Stomach smooth muscle (tissue), 2 donors: ENCODE measurements around the gene CDCA3.
A peak's percentile ranks its signal among the peaks of the same experiment; 100 is the strongest.

Experiments
- H3K27ac ChIP-seq: one replicate; pipeline ENCODE4 v1.7.0; 2013; ENCODE audit warnings: mild to moderate bottlenecking, low read length, inconsistent platforms
- H3K27me3 ChIP-seq, 2 donors: one replicate each; pipeline ENCODE4 v1.7.0; 2013; ENCODE audit warnings: low read length in 2 of 2; ENCODE audit not compliant: insufficient read depth in 2 of 2, control insufficient read depth in 1 of 2
- H3K36me3 ChIP-seq, 2 donors: one replicate each; pipeline ENCODE4 v1.7.0; 2013; ENCODE audit warnings: low read length in 2 of 2; ENCODE audit not compliant: control insufficient read depth in 2 of 2, insufficient read depth in 2 of 2
- H3K4me1 ChIP-seq: one replicate; pipeline ENCODE4 v1.7.0; 2013; ENCODE audit warnings: low read length; ENCODE audit not compliant: control insufficient read depth, insufficient read depth
- H3K4me3 ChIP-seq, 2 donors: one replicate each; pipeline ENCODE4 v1.7.0; 2013; ENCODE audit warnings: low read length in 2 of 2
- H3K9ac ChIP-seq, 2 donors: one replicate each; pipeline ENCODE4 v1.7.0; 2013; ENCODE audit warnings: low read length in 2 of 2, mild to moderate bottlenecking in 1 of 2
- H3K9me3 ChIP-seq, 2 donors: one replicate each; pipeline ENCODE4 v1.7.0; 2013; ENCODE audit warnings: low read length in 2 of 2; ENCODE audit not compliant: control insufficient read depth in 2 of 2
- donor health status: healthy.
- donor health status: Pancreatic carcinoma.

CDCA3 gene

DNA sequence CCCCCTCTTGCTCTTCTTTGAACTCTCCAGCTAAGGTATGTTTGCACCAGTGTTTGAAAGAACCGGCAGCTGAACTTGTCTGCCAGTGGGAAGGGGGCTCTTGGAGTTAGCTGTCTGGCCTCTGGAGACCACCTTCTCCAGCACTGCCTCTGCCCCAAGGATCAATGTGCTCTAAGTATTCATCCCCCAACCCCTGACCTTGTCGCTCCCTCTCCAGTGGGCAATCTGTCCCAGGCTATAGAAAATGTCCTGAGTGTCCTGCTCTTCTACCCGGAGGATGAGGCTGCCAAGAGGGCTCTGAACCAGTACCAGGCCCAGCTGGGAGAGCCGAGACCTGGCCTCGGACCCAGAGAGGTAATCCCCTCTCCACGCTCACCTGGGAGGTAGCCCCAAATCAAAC, 20.1 kb downstream of the CDCA3 start:
- Histone ChIP-seq H3K4me1 (peaks cover 21% of the 10 kb centered on the region), H3K9me3 (no peaks in the 10 kb centered on the region), H3K36me3 (peaks cover 12 to 22% of the 10 kb centered on the region in 2 donors), H3K27ac (no peak overlapping the region), H3K4me3 (no peak overlapping the region), H3K9ac (no peak overlapping the region), H3K27me3 (no peaks in the 10 kb centered on the region)

DNA sequence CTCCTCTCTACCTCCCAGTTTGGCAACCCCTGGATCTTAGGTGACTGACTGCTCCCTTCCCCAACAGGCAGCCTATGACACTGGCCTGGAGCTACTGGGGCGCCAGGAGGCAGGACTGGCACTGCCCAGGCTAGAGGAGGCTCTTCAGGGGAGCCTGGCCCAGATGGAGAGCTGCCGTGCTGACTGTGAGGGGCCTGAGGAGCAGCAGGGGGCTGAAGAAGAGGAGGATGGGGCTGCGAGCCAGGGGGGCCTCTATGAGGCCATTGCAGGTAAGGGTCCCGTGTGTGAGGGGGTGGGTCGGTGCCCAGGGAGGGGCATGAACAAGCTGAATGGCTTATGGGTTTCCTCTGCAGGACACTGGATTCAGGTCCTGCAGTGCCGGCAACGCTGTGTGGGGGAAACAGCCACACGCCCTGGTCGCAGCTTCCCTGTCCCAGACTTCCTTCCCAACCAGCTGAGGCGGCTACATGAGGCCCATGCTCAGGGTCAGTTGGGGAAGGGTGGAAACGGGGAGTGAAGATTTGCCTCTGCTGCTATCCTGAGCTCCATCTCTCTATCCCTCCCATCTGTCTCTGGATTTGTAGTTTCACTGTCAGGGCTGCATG, 20.7 kb downstream of the CDCA3 start:
- Histone ChIP-seq H3K9ac (peak overlapping the region in 1 of 2 donors; percentile 21), H3K4me1 (peaks cover 27% of the 10 kb centered on the region), H3K27ac (no peak overlapping the region), H3K36me3 (peaks cover 12 to 22% of the 10 kb centered on the region in 2 donors), H3K9me3 (no peaks in the 10 kb centered on the region), H3K27me3 (no peaks in the 10 kb centered on the region), H3K4me3 (peak overlapping the region in 1 of 2 donors; percentile 89)

- Histone ChIP-seq H3K9ac (peak overlapping the region; percentile 75 to 79), H3K4me3 (peak overlapping the region; percentile 85 to 89), H3K9me3 (no peaks in the 10 kb centered on the region), H3K36me3 (peaks cover 12 to 22% of the 10 kb centered on the region in 2 donors), H3K27me3 (no peaks in the 10 kb centered on the region), H3K27ac (peak overlapping the region; percentile 67), H3K4me1 (peaks cover 34% of the 10 kb centered on the region)
Measured at GRCh38 chr12:6829536-6830220, 21.4 kb downstream of the CDCA3 start.

DNA sequence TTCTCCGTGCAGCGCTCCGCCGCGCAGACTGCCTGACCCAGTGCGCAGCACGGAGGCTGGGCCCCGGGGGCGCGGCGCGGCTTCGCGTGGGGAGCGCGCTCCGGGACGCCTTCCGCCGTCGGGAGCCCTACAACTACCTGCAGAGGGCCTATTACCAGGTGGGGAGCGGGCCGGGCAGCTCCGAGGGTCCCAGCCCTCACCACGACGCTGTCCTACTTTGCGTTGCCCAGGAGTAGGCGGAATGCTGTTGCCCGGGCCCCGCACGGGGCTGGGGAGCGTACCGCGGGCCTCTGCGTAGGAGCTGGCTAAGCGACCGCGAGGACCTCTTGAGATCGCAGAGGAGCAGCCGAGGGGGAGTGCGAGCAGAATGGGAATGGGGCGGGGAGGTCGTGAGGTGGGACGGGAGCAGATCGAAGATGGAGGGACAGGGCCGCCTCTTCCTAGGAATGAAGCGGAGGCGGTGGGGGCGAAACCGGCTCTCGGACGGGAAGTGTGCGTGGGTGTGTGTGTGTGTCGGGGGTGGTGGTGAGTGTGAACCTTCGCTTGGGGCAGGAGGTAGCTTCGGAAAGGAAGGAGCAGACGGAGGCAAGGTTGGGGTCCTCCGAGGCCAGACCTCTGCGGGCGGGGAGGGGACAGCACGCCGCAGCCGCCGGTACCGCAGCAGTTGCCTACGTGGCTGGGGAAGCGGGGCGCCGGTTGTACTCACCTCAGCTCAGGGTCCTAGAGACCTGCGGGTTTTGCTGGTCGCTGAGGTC, 22.1 kb downstream of the CDCA3 start:
- H3K27ac ChIP-seq, result peak overlapping the region; percentile 67
- peaks cover 35% of the 10 kb centered on the region for H3K4me1 ChIP-seq
- peak overlapping the region; percentile 85 to 89 for H3K4me3 ChIP-seq
- no peaks in the 10 kb centered on the region for H3K9me3 ChIP-seq
- peaks cover 12 to 19% of the 10 kb centered on the region in 2 donors for H3K36me3 ChIP-seq
- no peaks in the 10 kb centered on the region for H3K27me3 ChIP-seq
- H3K9ac ChIP-seq, result peak overlapping the region; percentile 75 to 79

GRCh38 chr12:6827982-6828780, 22.9 kb downstream of the CDCA3 start, which contains the start of gene P3H3:
Gene P3H3 (plus strand): TSS chr12:6828407. CDS start chr12:6828441, 34 bp downstream.
- peaks cover 0 to 3% of the 10 kb centered on the region in 2 donors for H3K27me3 ChIP-seq
- H3K9me3 ChIP-seq, result no peaks in the 10 kb centered on the region
- peak within 1 kb of the TSS; percentile 67 for H3K27ac ChIP-seq
- H3K4me1 ChIP-seq, result peaks cover 35% of the 10 kb centered on the region
- peaks cover 8 to 12% of the 10 kb centered on the region in 2 donors for H3K36me3 ChIP-seq
- peak within 1 kb of the TSS; percentile 85 to 89 for H3K4me3 ChIP-seq
- H3K9ac ChIP-seq, result peak within 1 kb of the TSS; percentile 75 to 79

DNA sequence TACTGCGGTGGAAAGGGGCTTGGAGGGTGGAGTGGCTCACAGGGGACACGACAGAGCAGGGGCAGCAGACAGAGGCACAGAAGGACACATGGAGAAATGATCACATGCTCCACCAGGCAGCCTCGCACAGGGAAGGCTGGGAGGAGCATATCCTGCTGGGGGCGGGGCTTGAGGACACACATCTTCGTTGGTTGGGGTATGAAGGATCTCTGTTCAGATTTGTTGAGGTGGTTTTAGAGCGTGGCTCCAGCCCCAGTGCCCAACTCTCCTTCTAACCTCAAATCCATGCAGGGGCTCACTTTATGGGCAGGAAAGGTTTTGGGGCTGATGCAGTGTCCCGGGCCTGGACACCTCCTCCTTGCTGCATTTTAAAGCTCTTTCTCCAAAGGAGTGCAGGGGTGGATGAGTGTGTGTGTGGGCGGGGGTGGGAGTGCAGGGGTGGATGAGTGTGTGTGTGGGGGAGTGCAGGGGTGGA, 23.6 kb downstream of the CDCA3 start:
- Histone ChIP-seq H3K27ac (peak overlapping the region; percentile 24), H3K9ac (peak overlapping the region; percentile 13 to 62), H3K4me3 (peak overlapping the region in 1 of 2 donors; percentile 55), H3K9me3 (no peaks in the 10 kb centered on the region), H3K36me3 (peaks cover 8 to 12% of the 10 kb centered on the region in 2 donors), H3K27me3 (peaks cover 0 to 7% of the 10 kb centered on the region in 2 donors), H3K4me1 (peaks cover 38% of the 10 kb centered on the region)

DNA sequence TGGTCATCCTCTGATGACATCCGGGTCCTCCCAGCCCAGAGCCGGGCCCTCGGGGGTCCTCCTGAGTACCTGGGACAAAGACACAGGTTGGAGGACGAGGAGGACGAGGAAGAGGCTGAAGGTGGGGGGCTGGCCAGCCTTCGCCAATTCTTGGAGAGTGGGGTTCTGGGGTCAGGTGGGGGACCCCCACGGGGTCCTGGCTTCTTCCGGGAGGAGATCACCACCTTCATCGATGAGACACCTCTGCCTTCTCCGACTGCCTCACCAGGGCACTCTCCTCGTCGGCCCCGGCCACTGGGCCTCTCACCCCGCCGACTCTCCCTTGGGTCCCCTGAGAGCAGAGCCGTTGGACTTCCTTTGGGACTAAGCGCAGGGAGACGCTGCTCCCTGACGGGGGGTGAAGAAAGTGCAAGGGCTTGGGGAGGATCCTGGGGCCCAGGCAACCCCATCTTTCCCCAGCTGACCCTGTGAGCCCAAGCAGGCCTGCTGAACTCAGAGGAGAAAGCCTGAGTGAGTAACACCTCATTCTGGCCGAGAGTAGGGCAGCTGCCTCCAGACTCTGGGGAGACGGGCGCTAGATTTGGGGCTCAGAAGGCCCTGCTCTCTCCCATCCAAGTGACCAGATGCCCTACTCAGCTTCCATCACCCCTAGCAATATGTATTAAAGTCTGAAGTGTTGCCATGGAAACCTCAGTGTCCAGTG, 24.2 kb downstream of the CDCA3 start:
- Histone ChIP-seq H3K9me3 (no peaks in the 10 kb centered on the region), H3K4me1 (peaks cover 42% of the 10 kb centered on the region), H3K9ac (peak overlapping the region; percentile 13 to 62), H3K27me3 (peaks cover 0 to 12% of the 10 kb centered on the region in 2 donors), H3K27ac (peak overlapping the region; percentile 24), H3K36me3 (peaks cover 5 to 9% of the 10 kb centered on the region in 2 donors), H3K4me3 (peak overlapping the region in 1 of 2 donors; percentile 55)

GRCh38 chr12:6826125-6826733, 24.9 kb downstream of the CDCA3 start:
- no peak overlapping the region for H3K9ac ChIP-seq
- H3K4me1 ChIP-seq, result peaks cover 45% of the 10 kb centered on the region
- H3K9me3 ChIP-seq, result no peaks in the 10 kb centered on the region
- H3K27ac ChIP-seq, result no peak overlapping the region
- peaks cover 0 to 5% of the 10 kb centered on the region in 2 donors for H3K36me3 ChIP-seq
- H3K4me3 ChIP-seq, result no peak overlapping the region
- peaks cover 0 to 13% of the 10 kb centered on the region in 2 donors for H3K27me3 ChIP-seq

- no peak overlapping the region for H3K27ac ChIP-seq
- H3K4me1 ChIP-seq, result peaks cover 51% of the 10 kb centered on the region
- peak overlapping the region in 1 of 2 donors; percentile 59 for H3K4me3 ChIP-seq
- H3K9me3 ChIP-seq, result no peaks in the 10 kb centered on the region
- peak overlapping the region; percentile 13 to 39 for H3K9ac ChIP-seq
- H3K27me3 ChIP-seq, result peaks cover 0 to 16% of the 10 kb centered on the region in 2 donors
- peaks cover 0 to 2% of the 10 kb centered on the region in 2 donors for H3K36me3 ChIP-seq
Measured at GRCh38 chr12:6825398-6826124, 25.5 kb downstream of the CDCA3 start.
